ENCODE data around the gene GALC.
A peak's percentile ranks its signal among the peaks of the same experiment; 100 is the strongest.

The GALC gene

GRCh38 chr14:87955501-87955900 lies 37.5 kb downstream of the GALC start:
- in situ Hi-C loops (cut with HindIII; ENCODE audit: low sequenced_read_pairs) = no loop called here
- DNase-seq (ENCODE audit: low read depth) = no peak
- TF ChIP-seq, protein P1, sequence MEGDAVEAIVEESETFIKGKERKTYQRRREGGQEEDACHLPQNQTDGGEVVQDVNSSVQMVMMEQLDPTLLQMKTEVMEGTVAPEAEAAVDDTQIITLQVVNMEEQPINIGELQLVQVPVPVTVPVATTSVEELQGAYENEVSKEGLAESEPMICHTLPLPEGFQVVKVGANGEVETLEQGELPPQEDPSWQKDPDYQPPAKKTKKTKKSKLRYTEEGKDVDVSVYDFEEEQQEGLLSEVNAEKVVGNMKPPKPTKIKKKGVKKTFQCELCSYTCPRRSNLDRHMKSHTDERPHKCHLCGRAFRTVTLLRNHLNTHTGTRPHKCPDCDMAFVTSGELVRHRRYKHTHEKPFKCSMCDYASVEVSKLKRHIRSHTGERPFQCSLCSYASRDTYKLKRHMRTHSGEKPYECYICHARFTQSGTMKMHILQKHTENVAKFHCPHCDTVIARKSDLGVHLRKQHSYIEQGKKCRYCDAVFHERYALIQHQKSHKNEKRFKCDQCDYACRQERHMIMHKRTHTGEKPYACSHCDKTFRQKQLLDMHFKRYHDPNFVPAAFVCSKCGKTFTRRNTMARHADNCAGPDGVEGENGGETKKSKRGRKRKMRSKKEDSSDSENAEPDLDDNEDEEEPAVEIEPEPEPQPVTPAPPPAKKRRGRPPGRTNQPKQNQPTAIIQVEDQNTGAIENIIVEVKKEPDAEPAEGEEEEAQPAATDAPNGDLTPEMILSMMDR (IDR thresholded peaks at IDR 0.05; ENCODE audit: low read depth, low read length, missing control alignments) = no peak
- no peak overlapping the region for H3K4me3 ChIP-seq (ENCODE audit: low read depth, low read length)

GRCh38 chr14:87952307-87953094 lies 40.5 kb downstream of the GALC start:
- no peak overlapping the region for H3K4me3 ChIP-seq (ENCODE audit: low read depth, low read length)
- DNase-seq (ENCODE audit: low read depth) = no peak
- TF ChIP-seq, protein P1 (IDR thresholded peaks at IDR 0.05; ENCODE audit: low read depth, low read length, missing control alignments) = no peak
- in situ Hi-C loops (cut with HindIII; ENCODE audit: low sequenced_read_pairs) = no loop called here

DNA sequence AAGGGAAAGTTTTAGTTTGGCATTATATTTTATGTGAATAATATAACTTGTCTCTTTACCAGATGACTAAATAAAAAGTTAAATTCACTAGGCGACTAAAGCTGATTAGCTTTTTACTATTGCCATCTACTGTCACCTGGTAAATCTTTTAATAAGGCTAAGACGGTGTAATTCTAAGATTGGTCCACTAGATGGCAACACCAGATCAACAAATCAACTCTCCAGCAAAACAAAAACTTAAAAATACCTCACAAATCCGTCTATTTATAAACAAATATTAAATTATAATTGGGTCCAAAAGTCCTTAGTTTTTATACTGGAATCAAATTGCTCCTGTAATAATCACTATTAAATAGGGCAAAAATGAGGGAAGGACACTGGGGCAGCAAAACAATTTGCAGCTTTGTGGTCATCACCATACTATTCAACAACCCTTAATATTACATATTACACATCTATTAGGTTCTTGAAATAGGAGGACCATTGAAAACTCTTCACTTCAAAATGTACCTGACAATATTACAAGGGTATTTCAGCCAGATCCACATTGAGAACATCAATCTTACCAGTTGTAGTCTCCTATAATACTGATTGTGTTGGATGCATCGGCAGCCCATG lies 47.9 kb downstream of the GALC start:
- in situ Hi-C loops (cut with HindIII; ENCODE audit: low sequenced_read_pairs) = no loop called here
- peak; percentile 59 for DNase-seq (ENCODE audit: low read depth)
- TF ChIP-seq, protein P1 (IDR thresholded peaks at IDR 0.05; ENCODE audit: low read depth, low read length, missing control alignments) = peak; percentile 48
- H3K4me3 ChIP-seq (ENCODE audit: low read depth, low read length) = no peak overlapping the region

DNA sequence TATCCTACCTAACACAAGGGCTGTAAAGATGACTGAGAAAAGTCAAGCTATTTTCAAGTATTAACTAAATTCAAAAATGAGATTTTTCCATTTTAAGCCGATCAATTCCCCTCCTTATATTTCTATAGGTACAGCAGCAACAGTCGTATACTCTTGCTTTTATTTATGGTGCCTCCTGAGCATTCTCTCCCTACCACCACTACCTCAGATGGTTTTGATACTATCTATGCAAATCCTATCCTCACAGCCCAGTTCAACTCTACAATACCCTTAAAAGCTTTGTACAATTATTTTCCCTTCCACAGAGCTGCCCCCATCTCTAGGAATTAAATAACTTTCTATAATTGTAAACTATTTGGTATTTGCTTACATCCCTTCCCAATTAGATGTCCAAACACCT lies 52.1 kb downstream of the GALC start:
- TF ChIP-seq, protein P1 (IDR thresholded peaks at IDR 0.05; ENCODE audit: low read depth, low read length, missing control alignments) = no peak
- DNase-seq (ENCODE audit: low read depth) = no peak
- in situ Hi-C loops (cut with HindIII; ENCODE audit: low sequenced_read_pairs) = no loop called here
- no peak overlapping the region for H3K4me3 ChIP-seq (ENCODE audit: low read depth, low read length)

DNA sequence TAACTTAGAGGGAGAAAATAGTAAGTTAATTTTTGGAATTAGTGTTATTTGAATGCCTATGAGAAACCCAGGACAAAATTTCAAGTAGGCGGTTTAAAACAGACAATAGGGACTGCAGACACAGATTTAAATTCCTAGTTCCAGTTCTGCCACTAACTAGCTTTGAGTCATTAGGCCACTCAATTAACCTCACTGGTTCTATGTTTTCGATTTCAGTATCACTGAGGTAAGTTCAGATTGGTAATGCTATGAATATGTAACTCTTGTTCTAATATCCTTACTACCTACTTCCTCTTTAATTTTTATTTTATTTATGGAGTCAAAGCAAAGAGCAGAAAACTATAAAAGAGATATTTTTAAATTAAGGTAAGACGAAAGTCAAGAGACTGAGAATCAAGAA lies 52.6 kb downstream of the GALC start:
- in situ Hi-C loops (cut with HindIII; ENCODE audit: low sequenced_read_pairs) = no loop called here
- no peak for DNase-seq (ENCODE audit: low read depth)
- H3K4me3 ChIP-seq (ENCODE audit: low read depth, low read length) = no peak overlapping the region
- TF ChIP-seq, protein P1 (IDR thresholded peaks at IDR 0.05; ENCODE audit: low read depth, low read length, missing control alignments) = no peak

DNA sequence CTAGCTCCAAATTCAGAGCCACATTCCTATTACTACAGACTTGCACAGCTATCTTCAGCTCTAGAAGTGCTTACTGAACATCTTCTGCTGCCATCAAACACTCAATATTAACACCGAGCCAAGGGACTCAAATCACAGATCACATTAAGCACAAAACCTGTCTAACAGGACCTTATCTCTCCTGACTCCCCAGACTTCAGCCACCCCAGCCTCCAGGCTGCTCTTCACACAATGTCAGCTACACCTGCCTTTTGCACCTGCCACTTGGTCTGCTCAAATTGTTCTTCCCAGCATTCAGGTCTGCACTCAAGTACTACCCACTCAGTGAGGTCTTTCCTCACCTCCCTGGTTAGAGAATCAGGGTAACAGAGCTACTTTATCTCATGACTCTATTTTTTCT lies 57.1 kb downstream of the GALC start:
- in situ Hi-C loops (cut with HindIII; ENCODE audit: low sequenced_read_pairs) = no loop called here
- H3K4me3 ChIP-seq (ENCODE audit: low read depth, low read length) = no peak overlapping the region
- TF ChIP-seq, protein P1 (IDR thresholded peaks at IDR 0.05; ENCODE audit: low read depth, low read length, missing control alignments) = no peak
- DNase-seq (ENCODE audit: low read depth) = no peak

Measured in astrocyte of the cerebellum (primary cell).